ENCODE results near the gene NLRP3. TPM values are rescaled to one million over a fixed set of nuclear protein-coding genes. Genes with fewer than 3 reads are reported as not detected.
A peak's percentile ranks its signal among the peaks of the same experiment; 100 is the strongest.
"Not testable (repeated sequence)": the region's sequence is repeated elsewhere in the genome, so short reads cannot be mapped to it uniquely, and the experiment has no call there.

The NLRP3 gene
- total RNA-seq, 4 donors from 2014 or later: 0.75 to 1.7 (median 0.82) TPM; not detected in 1

GRCh38 chr1:247475793-247476192, 59.8 kb downstream of the NLRP3 start:
- H3K27me3 ChIP-seq: no peaks in the 10 kb centered on the region
- H3K27ac ChIP-seq: no peak overlapping the region
- H3K4me1 ChIP-seq: no peaks in the 10 kb centered on the region
- H3K36me3 ChIP-seq: no peaks in the 10 kb centered on the region
- no peak overlapping the region for H3K4me3 ChIP-seq
- in situ Hi-C loops (cut with MboI; ENCODE audit: low pct_ligation_motif_present in 1 of 4, low pct_unique_long_range_greater_than_20kb in 1 of 4, low sequenced_read_pairs in 3 of 4): loop anchor here in 2 of 4 donors (25.0 kb wide), 2 partner anchors 88 to 563 kb away; no protein-coding TSS in a partner anchor
- no peak for DNase-seq
- no peak for TF ChIP-seq EP300 (IDR thresholded peaks at IDR 0.05; ENCODE audit: low read depth)
- TF ChIP-seq CTCF (IDR thresholded peaks at IDR 0.05): no peak
- TF ChIP-seq POLR2AphosphoS5 (IDR thresholded peaks at IDR 0.05): no peak
- TF ChIP-seq POLR2A (IDR thresholded peaks at IDR 0.05): no peak
- intact Hi-C loops (cut with DNase I; ENCODE audit: low total_unique reads): no loop called here
- H3K9me3 ChIP-seq: peaks cover 4 to 7% of the 10 kb centered on the region in 2 donors
- 75 to 92% methylated on average over 2 of the region's 2 CpGs for WGBS, 2 donors (ENCODE audit: low coverage in 1 of 2)

GRCh38 chr1:247476328-247477058, 60.5 kb downstream of the NLRP3 start:
- in situ Hi-C loops (cut with MboI; ENCODE audit: low pct_ligation_motif_present in 1 of 4, low pct_unique_long_range_greater_than_20kb in 1 of 4, low sequenced_read_pairs in 3 of 4): loop anchor here in 2 of 4 donors (25.0 kb wide), 2 partner anchors 89 to 564 kb away; no protein-coding TSS in a partner anchor
- 85 to 96% methylated on average over 2 to 6 of the region's 6 CpGs for WGBS, 2 donors (ENCODE audit: low coverage in 1 of 2)
- H3K4me1 ChIP-seq; H3K4me3 ChIP-seq; H3K9me3 ChIP-seq; DNase-seq; intact Hi-C loops (cut with DNase I; ENCODE audit: low total_unique reads); H3K27ac ChIP-seq; H3K27me3 ChIP-seq; H3K36me3 ChIP-seq: not testable (repeated sequence)

- 80 to 96% methylated on average over 1 of the region's 1 CpG for WGBS, 2 donors (ENCODE audit: low coverage in 1 of 2)
- H3K4me3 ChIP-seq: no peak overlapping the region
- intact Hi-C loops (cut with DNase I; ENCODE audit: low total_unique reads) (no loop called here), in situ Hi-C loops (cut with MboI; ENCODE audit: low pct_ligation_motif_present in 1 of 4, low pct_unique_long_range_greater_than_20kb in 1 of 4, low sequenced_read_pairs in 3 of 4) (loop anchor here in 3 of 4 donors (10.0 to 25.0 kb wide), 3 partner anchors 88 to 570 kb away; no protein-coding TSS in a partner anchor)
- H3K9me3 ChIP-seq: no peaks in the 10 kb centered on the region
- H3K27ac ChIP-seq: no peak overlapping the region
- DNase-seq: no peak
- TF ChIP-seq EP300 (IDR thresholded peaks at IDR 0.05; ENCODE audit: low read depth): no peak
- H3K27me3 ChIP-seq: no peaks in the 10 kb centered on the region
- H3K36me3 ChIP-seq: no peaks in the 10 kb centered on the region
- H3K4me1 ChIP-seq: no peaks in the 10 kb centered on the region
These were observed 66.8 kb downstream of the NLRP3 start for GRCh38 chr1:247482747-247483146.

- H3K9me3 ChIP-seq: no peaks in the 10 kb centered on the region
- H3K4me1 ChIP-seq: no peaks in the 10 kb centered on the region
- no peaks in the 10 kb centered on the region for H3K27me3 ChIP-seq
- H3K27ac ChIP-seq: no peak overlapping the region
- DNase-seq: peak; percentile 14
- intact Hi-C loops (cut with DNase I; ENCODE audit: low total_unique reads): loop anchor here (5.0 kb wide), 1 partner anchor 95 kb away; no protein-coding TSS in a partner anchor
- in situ Hi-C loops (cut with MboI; ENCODE audit: low pct_ligation_motif_present in 1 of 4, low pct_unique_long_range_greater_than_20kb in 1 of 4, low sequenced_read_pairs in 3 of 4): loop anchor here in 3 of 4 donors (5.0 to 25.0 kb wide), 4 partner anchors 92 to 575 kb away; no protein-coding TSS in a partner anchor
- TF ChIP-seq CTCF (IDR thresholded peaks at IDR 0.05) (peak; percentile 37 to 64 (median 51)), POLR2A (IDR thresholded peaks at IDR 0.05) (no peak), POLR2AphosphoS5 (IDR thresholded peaks at IDR 0.05) (no peak), EP300 (IDR thresholded peaks at IDR 0.05; ENCODE audit: low read depth) (no peak)
- no peak overlapping the region for H3K4me3 ChIP-seq
- no peaks in the 10 kb centered on the region for H3K36me3 ChIP-seq
These were observed 71.1 kb downstream of the NLRP3 start for GRCh38 chr1:247487057-247487456.

GRCh38 chr1:247491328-247491727, 75.4 kb downstream of the NLRP3 start:
- in situ Hi-C loops (cut with MboI; ENCODE audit: low pct_ligation_motif_present in 1 of 4, low pct_unique_long_range_greater_than_20kb in 1 of 4, low sequenced_read_pairs in 3 of 4): loop anchor here in 2 of 4 donors (25.0 kb wide), 2 partner anchors 104 to 579 kb away; no protein-coding TSS in a partner anchor
- Histone ChIP-seq H3K4me1 (no peaks in the 10 kb centered on the region), H3K36me3 (no peaks in the 10 kb centered on the region), H3K4me3 (no peak overlapping the region), H3K9me3 (no peaks in the 10 kb centered on the region), H3K27me3 (no peaks in the 10 kb centered on the region), H3K27ac (no peak overlapping the region)
- TF ChIP-seq EP300 (IDR thresholded peaks at IDR 0.05; ENCODE audit: low read depth) (no peak), POLR2A (IDR thresholded peaks at IDR 0.05) (no peak), POLR2AphosphoS5 (IDR thresholded peaks at IDR 0.05) (no peak), CTCF (IDR thresholded peaks at IDR 0.05) (no peak)
- intact Hi-C loops (cut with DNase I; ENCODE audit: low total_unique reads): no loop called here
- WGBS, 2 donors (ENCODE audit: low coverage in 1 of 2): 91% methylated on average over 12 of the region's 12 CpGs; no CpG with 5 or more reads in 1 of the 2 donors
- no peak for DNase-seq
